Activated T-helper 17 cell treated with anti-CD3 and anti-CD28 coated beads, Interleukin-2, amount 50 U/mL, for 72 hours (primary cell): ENCODE data around the gene SRSF3. TPM values are rescaled to one million over a fixed set of nuclear protein-coding genes. Genes with fewer than 3 reads are reported as not detected.
A peak's percentile ranks its signal among the peaks of the same experiment; 100 is the strongest.

Experiments
- ATAC-seq: fragments of 150-1000 bp; cut with Tn5 transposase; replicated peaks from 2 replicates; pipeline ENCODE4 v1.10.0; 2021; ENCODE audit warnings: mild to moderate bottlenecking, moderate library complexity
- H3K27ac Mint-ChIP-seq: one replicate; pipeline ENCODE4 v1.8.0; 2022; ENCODE audit warnings: mixed read lengths
- H3K27me3 Mint-ChIP-seq: one replicate; pipeline ENCODE4 v1.8.0; 2022; ENCODE audit warnings: mixed read lengths
- H3K36me3 Mint-ChIP-seq: one replicate; pipeline ENCODE4 v1.8.0; 2022; ENCODE audit warnings: low read depth, mild to moderate bottlenecking, mixed read lengths
- H3K4me1 Mint-ChIP-seq: one replicate; pipeline ENCODE4 v1.8.0; 2022; ENCODE audit warnings: mixed read lengths
- H3K4me3 Mint-ChIP-seq: one replicate; pipeline ENCODE4 v1.8.0; 2022; ENCODE audit warnings: mild to moderate bottlenecking, mixed read lengths
- H3K9me3 Mint-ChIP-seq: one replicate; pipeline ENCODE4 v1.8.0; 2022; ENCODE audit warnings: mixed read lengths
- total RNA-seq, 2 donors: library from RNA; stranded (reverse); gene quantifications; one replicate each; pipeline ENCODE4 v1.2.3, GENCODE V29; 2022

SRSF3 gene
- total RNA-seq, result 100 to 1,000 TPM; 277 to 473 TPM

GRCh38 chr6:36594029-36594815 is at the start of gene SRSF3:
Gene SRSF3, plus strand, starts transcription at chr6:36594362. Its CDS starts 2,401 bp downstream, at chr6:36596763.
- Mint-ChIP-seq H3K27me3 (no peaks in the 10 kb centered on the region), H3K9me3 (no peaks in the 10 kb centered on the region), H3K4me3 (peak within 1 kb of the TSS; percentile 86), H3K27ac (peak within 1 kb of the TSS; percentile 98), H3K4me1 (peaks cover 13% of the 10 kb centered on the region), H3K36me3 (peaks cover 58% of the 10 kb centered on the region)
- ATAC-seq, result peak; percentile 96

GRCh38 chr6:36545767-36546307 is 48.3 kb upstream of the SRSF3 start:
- peak overlapping the region; percentile 100 for H3K4me3 Mint-ChIP-seq
- H3K36me3 Mint-ChIP-seq, result peaks cover 40% of the 10 kb centered on the region
- peaks cover 20% of the 10 kb centered on the region for H3K4me1 Mint-ChIP-seq
- peak overlapping the region; percentile 99 for H3K27ac Mint-ChIP-seq
- H3K27me3 Mint-ChIP-seq, result no peaks in the 10 kb centered on the region
- ATAC-seq, result peak; percentile 20
- H3K9me3 Mint-ChIP-seq, result no peaks in the 10 kb centered on the region

GRCh38 chr6:36546308-36546919 is 47.7 kb upstream of the SRSF3 start:
- Mint-ChIP-seq H3K4me3 (peak overlapping the region; percentile 100), H3K27ac (peak overlapping the region; percentile 99), H3K36me3 (peaks cover 34% of the 10 kb centered on the region), H3K9me3 (no peaks in the 10 kb centered on the region), H3K4me1 (peaks cover 20% of the 10 kb centered on the region), H3K27me3 (no peaks in the 10 kb centered on the region)
- peak; percentile 29 for ATAC-seq

GRCh38 chr6:36546920-36547645 is 47.1 kb upstream of the SRSF3 start, which contains the start of gene STK38:
Gene STK38, minus strand, starts transcription at chr6:36547479. Its CDS starts 7,277 bp downstream, at chr6:36540202.
- Mint-ChIP-seq H3K27ac (peak within 1 kb of the TSS; percentile 99), H3K4me3 (peak within 1 kb of the TSS; percentile 100), H3K27me3 (no peaks in the 10 kb centered on the region), H3K36me3 (peaks cover 27% of the 10 kb centered on the region), H3K9me3 (no peaks in the 10 kb centered on the region), H3K4me1 (peaks cover 20% of the 10 kb centered on the region)
- peak; percentile 92 for ATAC-seq

GRCh38 chr6:36547646-36548400 is 46.3 kb upstream of the SRSF3 start:
- H3K4me3 Mint-ChIP-seq, result peak overlapping the region; percentile 100
- H3K27ac Mint-ChIP-seq, result peak overlapping the region; percentile 99

GRCh38 chr6:36548401-36548743 is 45.8 kb upstream of the SRSF3 start:
- peaks cover 16% of the 10 kb centered on the region for H3K4me1 Mint-ChIP-seq
- no peaks in the 10 kb centered on the region for H3K9me3 Mint-ChIP-seq

More at GRCh38 chr6:36547646-36548400, 46.3 kb upstream of the SRSF3 start:
- peaks cover 26% of the 10 kb centered on the region for H3K36me3 Mint-ChIP-seq
- no peak for ATAC-seq
- no peaks in the 10 kb centered on the region for H3K9me3 Mint-ChIP-seq
- peaks cover 20% of the 10 kb centered on the region for H3K4me1 Mint-ChIP-seq
- no peaks in the 10 kb centered on the region for H3K27me3 Mint-ChIP-seq

GRCh38 chr6:36550473-36551000 is 43.6 kb upstream of the SRSF3 start:
- Mint-ChIP-seq H3K4me3 (no peak overlapping the region), H3K36me3 (peaks cover 12% of the 10 kb centered on the region), H3K9me3 (no peaks in the 10 kb centered on the region), H3K27ac (no peak overlapping the region), H3K27me3 (no peaks in the 10 kb centered on the region), H3K4me1 (peaks cover 8% of the 10 kb centered on the region)
- ATAC-seq, result no peak

More at GRCh38 chr6:36548401-36548743, 45.8 kb upstream of the SRSF3 start:
- Mint-ChIP-seq H3K27me3 (no peaks in the 10 kb centered on the region), H3K4me3 (peak overlapping the region; percentile 100), H3K27ac (peak overlapping the region; percentile 99), H3K36me3 (peaks cover 22% of the 10 kb centered on the region)
- ATAC-seq, result no peak

GRCh38 chr6:36555750-36556252 is 38.4 kb upstream of the SRSF3 start:
- H3K4me1 Mint-ChIP-seq, result peaks cover 5% of the 10 kb centered on the region
- H3K27me3 Mint-ChIP-seq, result no peaks in the 10 kb centered on the region
- no peaks in the 10 kb centered on the region for H3K9me3 Mint-ChIP-seq
- no peak overlapping the region for H3K4me3 Mint-ChIP-seq
- ATAC-seq, result no peak
- no peak overlapping the region for H3K27ac Mint-ChIP-seq
- H3K36me3 Mint-ChIP-seq, result no peaks in the 10 kb centered on the region

- ATAC-seq, result no peak
- no peaks in the 10 kb centered on the region for H3K27me3 Mint-ChIP-seq
- no peaks in the 10 kb centered on the region for H3K36me3 Mint-ChIP-seq
- no peak overlapping the region for H3K27ac Mint-ChIP-seq
- H3K4me1 Mint-ChIP-seq, result peaks cover 5% of the 10 kb centered on the region
- H3K4me3 Mint-ChIP-seq, result no peak overlapping the region
- no peaks in the 10 kb centered on the region for H3K9me3 Mint-ChIP-seq
Measured at GRCh38 chr6:36556281-36556680, 37.9 kb upstream of the SRSF3 start.

GRCh38 chr6:36559011-36559793 is 35.0 kb upstream of the SRSF3 start:
- H3K36me3 Mint-ChIP-seq, result no peaks in the 10 kb centered on the region
- H3K9me3 Mint-ChIP-seq, result no peaks in the 10 kb centered on the region
- no peak overlapping the region for H3K4me3 Mint-ChIP-seq
- no peak for ATAC-seq
- no peak overlapping the region for H3K27ac Mint-ChIP-seq
- no peaks in the 10 kb centered on the region for H3K27me3 Mint-ChIP-seq
- peaks cover 5% of the 10 kb centered on the region for H3K4me1 Mint-ChIP-seq

- no peak overlapping the region for H3K4me3 Mint-ChIP-seq
- H3K9me3 Mint-ChIP-seq, result no peaks in the 10 kb centered on the region
- H3K27ac Mint-ChIP-seq, result no peak overlapping the region
- no peaks in the 10 kb centered on the region for H3K27me3 Mint-ChIP-seq
- peaks cover 5% of the 10 kb centered on the region for H3K4me1 Mint-ChIP-seq
- ATAC-seq, result no peak
- no peaks in the 10 kb centered on the region for H3K36me3 Mint-ChIP-seq
Measured at GRCh38 chr6:36560822-36561221, 33.3 kb upstream of the SRSF3 start.

GRCh38 chr6:36563237-36563927 is 30.8 kb upstream of the SRSF3 start:
- H3K9me3 Mint-ChIP-seq, result no peaks in the 10 kb centered on the region
- H3K36me3 Mint-ChIP-seq, result no peaks in the 10 kb centered on the region
- no peak overlapping the region for H3K4me3 Mint-ChIP-seq
- H3K27ac Mint-ChIP-seq, result no peak overlapping the region
- no peak for ATAC-seq
- H3K27me3 Mint-ChIP-seq, result no peaks in the 10 kb centered on the region
- H3K4me1 Mint-ChIP-seq, result peaks cover 5% of the 10 kb centered on the region
